Placental epithelial cell (primary cell): ENCODE measurements around the gene ARL6IP6. TPM values are rescaled to one million over a fixed set of nuclear protein-coding genes. Genes with fewer than 3 reads are reported as not detected.

Experiments used
- total RNA-seq: library from RNA; depleted of rRNA; stranded (reverse); fragments of >200 nt; gene quantifications from 2 replicates; pipeline ENCODE4 v1.2.3, GENCODE V29; 2012

ARL6IP6 gene
- total RNA-seq, result 29.6 and 38.1 TPM in 2 replicates

DNA sequence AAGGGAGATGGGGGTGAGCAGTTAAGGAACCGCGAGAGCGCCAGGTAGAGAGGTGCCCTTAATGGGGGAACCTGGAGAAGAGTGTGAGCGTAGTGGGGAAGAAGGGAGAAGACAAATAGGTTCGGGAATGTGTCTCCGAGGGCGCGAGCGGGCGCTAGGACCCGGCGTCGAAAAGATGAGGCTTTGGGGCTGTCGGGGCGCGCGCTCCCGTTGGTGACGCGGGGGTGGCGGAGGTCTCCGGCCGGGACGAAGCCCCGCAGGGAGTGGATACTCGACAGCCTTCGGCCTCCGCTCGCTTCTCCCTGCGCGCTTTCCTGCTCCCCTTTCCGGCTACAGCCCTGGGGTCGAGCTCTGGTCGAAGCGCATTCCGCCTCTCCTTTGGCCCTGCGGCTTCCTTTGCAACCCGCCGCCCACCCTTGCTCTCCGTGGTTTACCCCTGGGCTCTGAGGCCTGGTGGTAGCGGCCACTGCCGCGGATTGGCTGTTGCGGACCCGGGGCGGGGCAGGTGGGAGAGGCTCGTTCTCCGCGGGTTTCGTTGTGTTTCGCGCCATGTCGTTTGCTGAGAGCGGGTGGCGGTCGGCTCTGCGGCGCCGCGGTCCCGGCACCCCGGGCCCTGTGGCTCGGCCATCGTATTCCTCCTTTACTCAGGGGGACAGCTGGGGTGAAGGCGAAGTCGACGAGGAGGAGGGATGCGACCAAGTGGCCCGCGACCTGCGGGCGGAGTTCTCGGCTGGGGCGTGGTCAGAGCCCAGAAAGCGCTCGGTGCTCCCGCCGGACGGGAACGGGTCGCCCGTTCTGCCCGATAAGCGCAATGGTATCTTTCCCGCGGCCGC, at the start of gene ARL6IP6:
Gene ARL6IP6, plus strand, starts transcription at position 545 of the 833 bp plus-strand sequence. Its CDS starts 5 bp downstream, at position 550.

DNA sequence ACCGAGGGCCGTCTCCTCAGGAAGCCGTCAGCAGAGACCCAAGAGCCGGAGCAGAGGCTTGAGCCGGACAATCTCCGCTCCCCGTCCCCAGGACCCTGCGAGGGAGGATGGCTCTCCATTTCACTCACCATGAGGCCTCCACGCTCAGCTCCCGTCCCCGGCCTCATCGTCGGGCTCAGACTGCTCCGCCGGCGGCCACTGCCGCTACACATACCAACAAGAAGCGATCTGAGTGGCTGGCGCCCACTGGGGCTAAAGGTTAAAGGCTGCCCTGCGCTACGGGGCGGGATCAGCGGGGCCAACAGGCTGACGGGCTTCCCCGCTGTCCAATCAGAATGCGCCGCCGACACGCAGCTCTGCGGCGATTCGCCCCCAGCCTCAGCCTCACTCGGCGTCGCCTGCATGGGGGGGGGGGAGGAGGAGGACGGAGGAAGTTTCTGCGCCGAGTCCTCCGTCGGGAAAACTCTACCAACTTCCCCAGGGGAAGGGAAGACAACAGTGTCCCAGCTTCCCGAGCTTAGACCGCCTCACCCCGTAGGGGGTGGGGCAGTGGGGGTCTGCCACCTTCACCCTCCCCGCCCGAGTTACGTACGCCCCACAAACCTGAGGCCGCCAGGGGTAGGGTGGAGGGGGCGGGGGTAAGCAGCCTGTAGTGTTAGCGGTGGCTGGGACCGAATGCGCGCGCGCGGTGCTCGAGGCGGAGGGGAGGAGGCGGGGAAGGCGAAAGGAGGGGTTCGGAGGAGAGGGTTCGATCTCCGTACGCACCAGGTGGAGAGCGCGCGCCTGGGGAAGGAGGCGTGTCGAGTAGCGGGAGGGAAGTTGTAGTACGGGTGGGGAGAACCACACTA, 968 bp upstream of the ARL6IP6 start, which contains the start of gene PRPF40A:
Gene PRPF40A, minus strand, starts transcription at position 234 of the 848 bp plus-strand sequence. Its CDS starts 22 bp downstream, at position 212.

Other genes with a start within 250 kb of the ARL6IP6 start
- gene PRPF40A, start 1.2 kb upstream of the ARL6IP6 start, total RNA-seq, result 82.4 and 106 TPM in 2 replicates